Measurements from ENCODE around the gene GTF2IRD1.
"Not testable (repeated sequence)": the region's sequence is repeated elsewhere in the genome, so short reads cannot be mapped to it uniquely, and the experiment has no call there.

GTF2IRD1 gene

DNA sequence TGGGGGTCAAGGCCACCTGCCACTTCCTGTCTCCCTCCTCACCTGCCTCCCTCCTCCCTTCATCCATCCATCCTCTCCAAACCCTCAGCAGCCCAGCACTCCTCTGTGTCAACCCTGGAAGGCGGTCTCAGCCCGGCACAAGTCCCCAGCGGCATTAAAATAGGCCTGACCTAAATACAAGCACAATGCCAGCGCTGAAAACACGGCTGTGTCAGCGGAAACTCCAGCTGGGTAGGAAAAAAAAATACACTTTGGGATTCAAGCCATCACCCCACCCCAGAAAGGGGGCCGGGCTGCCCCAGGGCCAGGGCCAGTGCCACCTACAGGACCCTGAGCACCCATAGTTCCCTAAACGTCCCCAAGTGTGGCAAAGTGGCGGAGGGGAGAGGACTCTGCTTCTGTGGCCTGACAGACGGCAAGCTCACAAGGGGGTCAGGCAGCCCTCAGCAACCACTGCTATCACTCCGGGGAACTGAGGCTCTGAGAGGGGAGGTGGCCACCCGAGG is 22.7 kb upstream of the GTF2IRD1 start:
- DNase-seq (ENCODE audit: low read depth, low spot score): no peak

DNA sequence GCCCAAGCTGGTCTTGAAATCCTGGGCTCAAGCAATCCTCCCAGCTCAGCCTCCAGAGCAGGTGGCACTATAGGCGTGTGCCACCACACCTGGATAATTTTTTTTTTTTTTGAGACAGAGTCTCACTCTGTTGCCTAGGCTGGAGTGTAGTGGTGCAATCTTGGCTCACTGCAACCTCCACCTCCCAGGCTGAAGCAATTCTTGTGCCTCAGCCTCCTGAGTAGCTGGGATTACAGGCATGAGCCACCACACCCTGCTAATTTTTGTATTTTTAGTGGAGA is 16.5 kb upstream of the GTF2IRD1 start:
- DNase-seq (ENCODE audit: low read depth, low spot score): not testable (repeated sequence)

DNA sequence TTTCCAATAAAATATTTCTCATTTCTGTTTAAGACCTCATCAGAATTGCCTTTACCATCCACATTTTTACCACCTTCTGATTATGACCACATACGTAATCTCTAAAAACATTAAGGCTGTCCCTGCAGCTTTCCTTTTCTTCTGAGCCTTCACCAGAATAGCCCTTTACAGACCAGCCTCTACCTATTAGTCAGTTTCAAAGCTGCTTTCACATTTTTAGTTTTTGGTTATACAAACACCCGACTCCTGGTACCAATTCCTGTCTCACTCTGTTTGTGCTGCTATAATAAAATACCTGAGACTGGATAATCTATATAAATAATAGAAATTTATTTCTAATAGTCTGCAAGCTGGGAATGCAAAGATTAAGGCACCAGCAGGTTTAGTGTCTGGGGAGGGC is 15.4 kb upstream of the GTF2IRD1 start:
- no peak for DNase-seq (ENCODE audit: low read depth, low spot score)

DNA sequence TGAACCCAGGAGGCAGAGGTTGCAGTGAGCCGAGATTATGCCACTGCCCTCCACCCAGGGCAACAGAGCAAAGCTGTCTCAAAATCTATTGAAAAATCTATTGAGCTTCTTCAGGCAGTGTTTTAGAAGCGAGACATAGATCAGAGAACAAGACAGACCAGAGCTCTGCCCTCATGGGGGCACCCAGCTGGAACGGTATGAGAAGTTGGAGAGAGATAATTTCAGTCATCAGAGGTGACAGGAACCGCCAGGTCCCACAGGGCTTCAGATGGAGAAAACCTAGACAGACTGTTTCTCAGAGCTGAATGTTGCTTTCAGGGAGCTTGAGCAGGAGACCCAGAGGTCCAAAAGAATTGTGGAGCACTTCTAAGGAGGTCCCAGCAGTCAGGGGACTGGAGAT is 14.2 kb upstream of the GTF2IRD1 start:
- no peak for DNase-seq (ENCODE audit: low read depth, low spot score)

DNA sequence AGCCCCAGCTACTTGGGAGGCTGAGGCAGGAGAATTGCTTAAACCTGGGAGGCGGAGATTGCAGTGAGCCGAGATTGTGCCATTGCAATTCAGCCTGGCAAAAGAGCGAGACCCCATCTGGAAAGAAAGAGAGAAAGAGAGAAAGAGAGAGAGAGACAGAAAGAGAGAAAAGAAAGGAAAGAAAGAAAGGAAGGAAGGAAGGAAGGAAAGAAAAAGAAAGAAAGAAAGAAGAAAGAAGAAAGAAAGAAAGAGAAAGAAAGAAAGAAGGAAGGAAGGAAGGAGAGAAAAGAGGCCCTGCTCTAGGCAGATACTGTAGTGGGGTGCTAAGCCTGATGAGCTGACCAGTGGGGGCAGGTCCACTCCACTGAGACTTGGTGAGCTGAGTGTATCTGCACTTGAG is 13.6 kb upstream of the GTF2IRD1 start:
- not testable (repeated sequence) for DNase-seq (ENCODE audit: low read depth, low spot score)

DNA sequence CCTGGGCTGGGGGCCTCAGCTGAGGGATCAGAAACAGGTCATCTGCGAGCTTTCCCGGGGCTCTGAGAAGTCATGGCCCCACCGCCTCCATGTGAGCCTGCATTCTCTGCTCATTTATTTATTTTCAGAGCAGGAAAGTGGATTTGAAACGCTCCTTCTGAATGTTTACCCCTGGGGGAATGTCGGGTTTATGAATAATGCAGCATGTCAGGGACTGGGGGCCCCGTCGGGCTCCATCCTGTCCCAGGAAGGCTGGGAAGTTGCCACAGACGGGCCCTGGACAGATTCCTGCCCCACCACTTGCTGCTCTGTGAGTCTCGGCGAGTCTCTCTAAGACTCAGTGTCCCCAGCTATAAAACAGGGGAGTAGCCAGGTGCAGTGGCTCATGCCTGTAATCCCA is 11.9 kb upstream of the GTF2IRD1 start:
- DNase-seq (ENCODE audit: low read depth, low spot score): no peak

DNA sequence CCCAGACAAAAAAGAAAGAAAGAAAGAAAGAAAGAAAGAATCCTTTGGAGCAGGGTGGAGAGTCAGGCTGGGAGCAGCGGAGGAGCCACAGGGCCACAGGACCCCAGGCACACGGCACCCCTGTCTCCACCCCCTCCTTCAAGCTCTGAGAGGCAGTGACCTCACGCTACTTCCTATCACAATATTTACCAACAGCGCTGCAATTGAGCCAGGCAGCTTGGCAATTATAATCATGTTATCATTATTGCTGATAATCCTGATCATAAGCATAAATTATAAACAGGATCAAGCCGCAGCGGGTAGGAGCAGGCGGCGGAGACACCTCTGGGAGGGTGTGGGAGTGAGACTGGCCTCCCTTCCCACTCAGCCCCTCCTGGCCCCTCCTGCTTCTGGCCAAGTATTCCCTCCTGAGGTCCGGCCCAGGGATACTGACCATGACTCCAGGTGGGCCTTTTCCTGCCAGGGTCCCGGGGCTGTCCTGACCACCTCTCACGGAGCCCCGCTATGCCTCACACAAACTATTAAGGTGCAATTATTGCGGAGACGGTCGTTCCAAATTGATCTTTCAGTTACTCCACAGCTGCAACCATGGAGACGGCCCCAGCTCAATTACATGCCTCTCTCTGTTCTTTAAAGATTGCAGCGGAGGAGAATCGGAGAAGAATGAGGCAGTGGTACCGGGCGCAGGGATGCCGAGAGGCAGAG is 10.0 kb upstream of the GTF2IRD1 start:
- DNase-seq (ENCODE audit: low read depth, low spot score): no peak

DNA sequence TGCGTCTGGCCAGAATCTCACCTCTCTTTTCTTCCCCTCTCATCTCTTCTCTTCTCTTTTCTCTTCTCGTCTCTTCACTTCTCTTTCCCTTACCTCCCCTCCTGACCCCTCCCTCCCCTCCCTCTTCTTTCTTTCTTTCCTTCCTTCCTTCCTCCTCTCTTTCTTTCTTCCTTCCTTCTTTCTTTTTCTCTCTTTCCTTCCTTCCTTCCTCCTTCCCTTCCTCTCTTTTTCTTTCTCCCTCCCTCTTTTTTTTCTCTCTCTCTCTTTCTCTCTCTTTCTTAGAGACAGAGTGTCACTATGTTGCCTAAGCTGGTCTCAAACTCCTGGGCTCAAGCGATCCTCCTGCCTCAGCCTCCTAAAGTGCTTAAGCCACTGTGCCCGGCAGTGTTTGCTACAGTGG is 4.6 kb upstream of the GTF2IRD1 start:
- DNase-seq (ENCODE audit: low read depth, low spot score): no peak

DNA sequence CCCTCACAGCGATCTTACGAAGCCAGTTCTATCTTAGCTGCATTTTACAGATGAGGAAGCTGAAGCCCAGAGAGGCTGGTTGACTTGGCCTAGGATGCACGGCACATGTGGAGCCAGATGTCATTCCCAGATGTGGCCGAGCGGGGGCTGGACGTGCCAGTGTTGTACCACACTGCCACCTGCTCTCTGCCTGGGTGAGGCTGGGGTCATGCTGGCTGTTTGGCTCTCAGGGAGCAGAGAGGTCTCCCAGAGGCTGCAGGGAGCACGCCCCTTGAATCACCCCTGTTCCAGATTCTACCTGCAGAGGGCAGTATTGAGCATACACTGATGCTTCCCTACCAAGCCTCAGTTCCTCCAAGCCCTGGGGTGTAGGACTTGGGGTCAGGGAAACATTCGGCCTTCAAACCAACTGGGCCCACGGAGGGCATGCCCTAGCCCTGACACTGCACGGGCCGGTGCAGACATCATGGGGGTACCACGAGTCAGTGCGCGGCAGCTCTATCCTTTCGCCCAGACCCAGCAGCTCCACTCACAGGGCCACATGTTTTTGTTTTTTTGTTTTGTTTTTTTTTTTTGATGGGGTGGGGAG is 3.8 kb upstream of the GTF2IRD1 start:
- DNase-seq (ENCODE audit: low read depth, low spot score): peak; percentile 47

DNA sequence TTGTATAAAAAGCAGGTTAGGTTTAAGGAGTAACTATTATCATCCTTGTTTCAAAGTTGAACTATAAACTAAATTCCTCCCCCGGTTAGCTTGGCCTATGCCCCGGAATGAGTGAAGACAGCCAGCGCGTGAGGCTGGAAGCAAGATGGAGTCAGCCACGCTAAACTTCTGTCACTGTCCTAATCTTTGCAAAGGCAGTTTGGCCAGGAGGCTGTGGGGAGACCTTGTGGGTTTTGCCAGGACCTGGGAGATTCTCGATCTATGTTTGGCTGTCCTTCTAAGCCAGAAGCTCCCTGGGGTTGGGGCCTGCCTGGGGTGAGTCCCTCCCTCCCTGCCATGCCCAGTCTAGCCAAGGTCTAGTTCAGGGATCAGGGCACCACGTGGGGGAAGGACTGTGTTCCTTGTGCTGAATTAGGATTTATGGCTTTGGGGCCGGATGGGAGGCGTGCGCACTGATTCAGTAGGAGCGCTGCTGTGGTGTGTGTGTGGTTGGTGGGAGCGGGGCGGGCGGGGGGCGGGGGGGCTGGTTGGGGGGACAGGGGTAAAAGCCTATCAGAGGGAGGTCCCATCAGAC is 871 bp upstream of the GTF2IRD1 start:
- DNase-seq (ENCODE audit: low read depth, low spot score): no peak

DNA sequence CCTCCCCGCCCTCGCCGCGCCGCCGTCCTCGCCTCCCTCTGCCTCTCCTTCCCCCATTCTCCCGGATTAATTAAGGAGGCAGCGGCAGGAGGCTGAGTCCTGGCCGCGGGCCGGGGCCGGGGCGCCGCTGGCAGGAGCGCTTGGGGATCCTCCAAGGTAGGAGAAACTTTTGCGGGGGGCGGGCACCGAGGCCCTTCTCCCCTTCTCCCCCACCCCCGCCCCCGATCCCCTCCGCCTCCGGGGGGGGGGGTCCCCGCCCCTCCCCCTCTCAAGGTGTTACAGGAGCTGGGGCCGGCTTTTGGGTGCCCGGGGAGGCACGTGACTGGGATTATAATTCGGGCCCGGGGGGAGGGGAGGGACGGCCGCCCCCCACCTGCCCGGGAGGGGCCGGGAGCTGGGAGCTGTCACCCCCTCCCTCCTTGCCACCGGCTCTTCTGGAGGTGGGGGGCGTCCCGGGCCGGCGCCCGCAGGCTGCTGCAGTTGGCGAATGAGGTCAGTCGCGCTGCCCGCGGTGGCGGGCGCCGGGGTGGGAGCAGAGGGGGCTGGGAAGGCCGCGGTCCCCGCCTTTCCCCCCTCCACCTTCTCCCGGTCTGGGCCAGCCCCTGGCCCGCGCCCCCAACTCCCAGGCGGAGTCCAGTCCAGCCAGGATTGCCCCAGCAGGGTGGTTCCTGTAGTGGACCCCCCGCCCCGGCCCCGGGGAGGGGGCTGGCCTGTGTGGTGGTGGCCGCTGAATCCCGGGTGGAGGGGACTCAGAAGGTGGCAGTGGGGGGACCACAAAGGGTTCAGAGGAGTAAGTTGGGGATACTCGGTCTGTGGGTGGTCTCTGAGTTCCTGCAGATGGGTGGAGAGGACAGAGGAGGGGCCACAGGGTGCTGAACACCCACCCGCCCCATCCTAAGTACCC is 567 bp downstream of the GTF2IRD1 start:
- DNase-seq (ENCODE audit: low read depth, low spot score): no peak

DNA sequence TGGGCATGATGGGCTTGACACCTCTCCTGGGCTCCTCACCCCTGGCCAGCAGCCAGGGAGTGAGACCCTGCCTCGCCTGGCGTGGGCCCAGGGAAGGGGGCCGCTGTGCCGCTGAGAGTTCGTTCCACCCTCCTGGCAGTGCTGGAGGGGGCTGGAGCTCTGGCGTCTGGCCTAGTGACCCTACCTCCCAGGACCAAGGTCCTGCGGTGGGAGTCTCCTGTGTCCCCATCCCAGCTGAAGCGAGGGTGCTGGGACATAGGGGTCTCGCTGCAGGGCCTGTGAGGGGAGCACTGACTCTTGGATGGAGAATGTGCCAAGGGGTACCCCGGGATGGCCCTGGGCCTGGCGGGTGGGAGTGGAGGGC is 1.2 kb downstream of the GTF2IRD1 start:
- DNase-seq (ENCODE audit: low read depth, low spot score): no peak

DNA sequence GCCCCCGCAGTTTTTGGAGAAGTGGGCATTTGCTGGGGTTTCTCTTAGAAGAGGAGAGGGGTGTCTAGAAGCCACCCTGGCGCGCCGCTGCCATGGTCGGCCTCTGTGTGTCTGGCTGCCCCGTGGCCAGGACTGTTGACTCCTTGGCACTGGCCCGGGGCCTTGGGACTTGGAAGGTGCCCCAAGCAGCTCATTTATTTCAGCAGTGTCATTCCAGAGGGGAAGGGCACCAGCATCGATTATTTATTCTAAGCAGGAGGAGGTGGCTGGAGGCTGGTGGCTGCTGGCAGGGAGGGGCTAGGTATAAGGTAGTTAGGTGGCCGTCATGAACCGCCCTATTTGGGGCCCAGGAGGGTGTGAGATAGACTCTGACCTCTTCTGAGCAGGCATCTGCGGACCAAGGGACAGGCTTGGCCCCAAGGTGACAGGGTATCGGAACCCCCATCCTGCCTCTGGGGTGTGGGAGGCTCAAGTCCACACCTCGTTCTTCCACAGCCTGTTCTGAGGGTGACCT is 1.6 kb downstream of the GTF2IRD1 start:
- DNase-seq (ENCODE audit: low read depth, low spot score): no peak

DNA sequence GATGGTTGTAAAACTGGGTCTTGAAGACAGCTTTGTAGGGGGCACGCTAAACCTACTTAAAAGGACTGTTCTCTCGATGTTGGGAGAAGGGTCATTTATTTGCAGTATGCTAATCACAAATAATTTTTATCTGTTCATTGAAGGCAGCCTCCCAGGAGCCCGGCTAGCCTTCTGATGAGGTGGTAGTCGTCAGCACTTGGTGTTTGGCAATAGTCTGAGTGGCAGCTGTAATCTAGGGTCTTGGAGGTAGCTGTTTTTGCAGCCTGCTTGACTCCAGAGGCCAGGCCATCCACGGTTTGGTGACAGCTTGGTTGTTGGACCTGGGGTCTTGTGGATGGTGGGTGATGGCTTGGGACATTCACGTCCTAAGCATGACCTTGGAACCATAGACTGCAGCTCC is 2.2 kb downstream of the GTF2IRD1 start:
- DNase-seq (ENCODE audit: low read depth, low spot score): no peak

DNA sequence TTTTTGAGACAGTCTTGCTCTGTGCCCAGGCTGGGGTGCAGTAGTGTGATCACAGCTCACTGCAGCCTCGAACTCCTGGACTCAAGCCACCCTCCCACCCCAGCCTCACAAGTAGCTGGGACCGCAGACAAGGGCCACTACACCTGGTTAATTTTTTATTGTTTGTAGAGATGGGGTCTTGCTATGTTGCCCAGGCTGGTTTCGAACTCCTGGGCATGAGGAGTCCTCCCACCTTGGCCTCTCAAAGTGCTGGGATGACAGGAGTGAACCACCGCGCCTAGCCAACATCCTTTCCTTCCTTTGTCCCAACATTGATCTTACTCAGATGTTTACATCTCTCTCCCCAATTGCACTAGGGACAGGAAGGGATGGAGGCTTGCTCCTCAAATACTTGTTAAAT is 3.3 kb downstream of the GTF2IRD1 start:
- DNase-seq (ENCODE audit: low read depth, low spot score): no peak

DNA sequence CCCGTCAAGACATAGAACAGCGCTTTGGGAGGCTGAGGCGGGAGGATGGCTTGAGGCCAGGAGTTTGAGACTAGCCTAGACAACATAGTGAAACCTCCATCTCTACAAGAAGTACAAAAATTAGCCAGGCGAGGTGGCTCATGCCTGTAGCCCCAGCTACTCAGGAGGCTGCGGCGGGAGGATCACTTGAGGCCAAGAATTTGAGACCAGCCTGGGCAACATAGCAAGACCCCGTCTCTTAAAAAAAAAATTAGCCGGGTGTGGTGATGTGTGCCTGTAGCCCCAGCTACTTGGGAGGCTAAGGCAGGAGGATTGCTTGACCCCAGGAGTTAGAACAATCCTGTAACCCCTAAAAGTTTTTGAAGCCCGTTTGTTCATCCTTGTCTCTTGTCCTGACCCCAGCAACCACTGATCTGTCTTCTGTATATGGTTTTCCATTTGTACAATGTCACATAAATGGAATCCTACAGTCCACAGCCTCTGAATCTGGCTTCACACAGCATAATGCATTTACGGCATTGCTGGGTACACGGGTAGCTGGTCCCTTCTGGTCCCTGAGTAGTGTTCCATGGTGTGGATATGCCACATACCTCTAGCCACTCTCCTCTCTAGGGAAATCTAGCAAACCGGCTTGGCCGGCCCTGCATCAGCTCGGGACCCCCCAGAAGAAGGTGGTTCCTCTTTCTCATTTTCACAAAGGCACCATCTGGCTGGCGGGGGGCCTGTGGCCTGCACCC is 8.4 kb downstream of the GTF2IRD1 start:
- DNase-seq (ENCODE audit: low read depth, low spot score): no peak

DNA sequence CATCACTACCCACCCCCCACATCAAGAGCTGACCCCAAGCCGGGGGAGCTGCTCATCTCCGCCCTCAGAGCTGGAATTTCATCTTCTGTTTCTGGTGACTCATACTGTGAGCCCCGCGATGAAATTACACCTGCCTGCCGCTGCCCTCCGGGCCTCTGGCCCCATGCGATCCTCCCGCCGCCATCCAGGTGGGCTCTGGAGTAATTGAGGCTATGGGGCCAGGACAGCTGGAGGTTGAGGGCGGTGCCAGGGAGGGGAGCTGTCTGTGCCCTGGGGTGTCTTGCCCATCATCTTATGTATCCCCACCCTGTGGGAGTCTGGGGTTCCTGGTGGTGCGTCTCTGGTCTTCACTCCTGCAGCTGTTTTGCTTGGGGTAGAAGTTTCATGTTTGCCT is 9.0 kb downstream of the GTF2IRD1 start:
- DNase-seq (ENCODE audit: low read depth, low spot score): no peak

DNA sequence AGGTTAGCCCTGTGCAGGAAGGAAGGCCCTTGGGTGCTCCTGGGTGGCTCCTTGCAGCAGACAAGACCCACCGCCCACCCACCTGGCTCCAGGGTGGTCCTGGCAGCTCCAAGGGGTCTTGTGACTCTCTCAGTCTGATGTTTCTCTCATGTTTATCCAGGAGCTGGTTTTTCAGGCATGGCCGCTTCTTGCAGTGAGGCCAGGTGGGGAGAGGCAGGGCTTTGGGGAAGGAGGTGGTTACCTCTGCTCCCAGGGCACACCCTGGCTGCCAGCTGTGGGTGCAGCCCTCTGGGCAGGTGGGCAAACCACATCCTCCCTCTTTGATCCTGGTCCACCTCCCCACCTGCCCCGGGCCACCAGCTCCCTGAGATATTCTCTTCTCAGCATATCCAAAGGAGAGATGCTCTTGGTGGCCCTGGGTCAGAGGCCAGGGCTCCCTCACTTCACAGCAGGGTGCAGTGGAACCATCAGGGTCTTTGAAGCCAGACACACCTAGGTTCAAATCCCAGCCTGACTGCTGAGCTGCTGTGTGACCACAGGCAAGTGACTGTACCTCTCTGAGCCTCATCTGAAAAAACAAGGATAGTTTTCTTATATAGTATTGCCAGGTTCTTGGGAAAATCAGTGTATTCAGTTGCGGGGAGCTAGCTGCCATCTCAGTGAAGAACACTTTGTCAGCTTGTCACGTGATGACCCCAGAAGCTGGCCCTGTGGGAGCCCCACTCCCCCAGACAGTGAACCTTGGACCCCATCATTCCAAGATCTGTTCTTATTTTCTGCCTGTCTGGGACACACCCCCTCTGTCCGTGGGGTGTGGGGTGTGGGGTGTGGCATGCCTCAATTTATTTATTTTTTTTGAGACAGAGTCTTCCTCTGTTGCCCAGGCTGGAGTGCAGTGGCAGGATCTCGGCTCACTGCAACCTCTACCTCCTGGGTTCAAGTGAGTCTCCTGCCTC is 11.5 kb downstream of the GTF2IRD1 start:
- no peak for DNase-seq (ENCODE audit: low read depth, low spot score)

DNA sequence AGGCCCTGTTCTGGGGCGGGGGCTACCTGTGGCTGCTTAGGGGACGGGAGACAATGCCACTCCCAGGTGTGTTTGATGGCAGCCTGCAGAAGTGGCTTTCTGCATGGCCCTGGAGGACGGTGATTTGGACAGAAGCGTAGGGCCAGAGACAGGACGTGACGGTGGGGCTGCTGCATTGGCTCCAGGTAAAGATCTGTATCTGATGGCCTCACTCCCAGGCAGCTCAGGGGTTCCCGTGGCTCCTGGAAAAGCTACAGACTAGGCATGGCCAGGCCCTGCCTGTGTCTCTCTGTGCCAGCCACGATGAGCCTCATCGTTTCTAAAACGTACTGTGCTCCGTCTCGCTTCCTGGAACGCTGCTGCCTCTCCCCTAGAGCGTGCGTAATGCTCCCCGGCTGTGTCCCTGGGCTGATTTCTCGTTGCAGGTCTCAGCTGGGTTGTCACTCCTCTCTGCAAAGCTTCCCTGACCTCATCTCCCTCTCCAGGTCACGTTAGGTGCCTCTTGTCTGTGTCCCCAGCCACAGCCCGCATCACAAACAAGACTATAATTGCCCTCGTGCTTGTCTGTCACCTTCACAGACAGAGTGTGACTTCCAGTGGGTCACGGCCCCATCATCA is 12.6 kb downstream of the GTF2IRD1 start:
- no peak for DNase-seq (ENCODE audit: low read depth, low spot score)

DNA sequence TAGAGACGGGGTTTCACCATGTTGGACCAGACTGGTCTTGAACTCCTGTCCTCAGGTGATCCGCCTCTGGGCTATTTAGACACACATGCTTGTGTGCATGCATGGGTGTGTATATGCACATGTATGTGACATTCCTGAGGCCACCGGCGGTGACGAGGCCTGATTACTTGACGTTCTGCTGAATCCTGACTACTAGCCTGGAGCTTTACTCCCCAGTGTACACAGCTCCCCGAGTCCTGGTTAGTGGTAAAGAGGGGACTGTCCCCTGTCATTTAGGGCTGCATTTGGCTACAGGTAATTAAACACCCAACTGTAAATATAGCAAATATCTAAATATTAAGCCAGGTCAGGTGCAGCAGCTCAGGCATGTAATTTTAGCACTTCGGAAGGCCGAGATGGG is 14.2 kb downstream of the GTF2IRD1 start:
- DNase-seq (ENCODE audit: low read depth, low spot score): no peak

All from activated CD4-positive, CD25-positive, alpha-beta regulatory T cell treated with anti-CD3 and anti-CD28 coated beads, Interleukin-2, amount 50 U/mL, for 16 hours (primary cell).